ENCODE results near the gene WEE1. TPM values are rescaled to one million over a fixed set of nuclear protein-coding genes. Genes with fewer than 3 reads are reported as not detected.

The WEE1 gene
- total RNA-seq, 1 donor from 2014 or later: 38.3 TPM

Other genes with a start within 250 kb of the WEE1 start
- gene IPO7, start 189.0 kb upstream of the WEE1 start, total RNA-seq: 146 TPM
- gene ZNF143, start 112.7 kb upstream of the WEE1 start, total RNA-seq: 22.4 TPM
- gene SWAP70, start 90.4 kb downstream of the WEE1 start, total RNA-seq: 25.0 TPM